ENCODE measurements around the gene ACSM6. TPM values are rescaled to one million over a fixed set of nuclear protein-coding genes. Genes with fewer than 3 reads are reported as not detected.
"Not testable (repeated sequence)": the region's sequence is repeated elsewhere in the genome, so short reads cannot be mapped to it uniquely, and the experiment has no call there.

Gene ACSM6
- total and polyA plus RNA-seq, 8 donors, result 0.13 to 7.5 (median 0.68) TPM; not detected in 3

DNA sequence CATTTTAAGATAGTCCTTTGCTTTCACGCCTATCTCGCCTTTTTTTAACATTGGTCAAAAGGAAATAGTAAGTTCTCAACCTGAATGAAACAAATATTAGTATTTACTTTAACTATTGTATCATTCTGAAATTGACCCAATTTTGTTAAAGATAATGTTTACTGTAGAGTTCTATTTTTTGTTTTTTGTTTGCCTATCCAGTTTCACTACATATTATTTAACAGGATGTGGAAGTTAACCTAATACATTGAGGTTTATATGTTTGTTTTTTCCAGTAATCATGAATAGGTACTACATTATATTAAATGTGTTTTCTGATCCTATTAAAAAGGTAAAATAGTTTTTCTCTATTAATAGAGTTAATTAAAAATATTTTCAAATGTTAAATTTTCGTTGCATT, 26.5 kb downstream of the ACSM6 start:
- Histone ChIP-seq H3K4me3 (no peak overlapping the region), H3K9me3 (no peaks in the 10 kb centered on the region), H3K36me3 (peaks cover 0 to 7% (median 0%) of the 10 kb centered on the region in 4 donors), H3K27me3 (no peaks in the 10 kb centered on the region), H3K27ac (no peak overlapping the region), H3K4me1 (no peaks in the 10 kb centered on the region)
- DNase-seq, result no peak
- TF ChIP-seq POLR2A (IDR thresholded peaks at IDR 0.05) (no peak), CTCF (IDR thresholded peaks at IDR 0.05) (no peak), EP300 (IDR thresholded peaks at IDR 0.05) (no peak), POLR2AphosphoS5 (IDR thresholded peaks at IDR 0.05) (no peak)
- intact Hi-C loops (cut with DNase I; ENCODE audit: low total_unique reads), result no loop called here
- WGBS, 5 donors, result 82 to 89% (median 86%) methylated on average over 3 of the region's 3 CpGs

- Histone ChIP-seq H3K4me1 (no peaks in the 10 kb centered on the region), H3K27ac (no peak overlapping the region), H3K27me3 (no peaks in the 10 kb centered on the region), H3K9me3 (no peaks in the 10 kb centered on the region), H3K4me3 (no peak overlapping the region), H3K36me3 (peaks cover 0 to 2% (median 0%) of the 10 kb centered on the region in 4 donors)
- no peak for TF ChIP-seq CTCF (IDR thresholded peaks at IDR 0.05)
- no peak for TF ChIP-seq POLR2AphosphoS5 (IDR thresholded peaks at IDR 0.05)
- TF ChIP-seq EP300 (IDR thresholded peaks at IDR 0.05), result no peak
- TF ChIP-seq POLR2A (IDR thresholded peaks at IDR 0.05), result no peak
- no peak for DNase-seq
- 73 to 89% (median 82%) methylated on average over 5 of the region's 5 CpGs for WGBS, 5 donors
- intact Hi-C loops (cut with DNase I; ENCODE audit: low total_unique reads), result no loop called here
These were observed 27.1 kb downstream of the ACSM6 start for GRCh38 chr10:95221124-95221523.

- no peaks in the 10 kb centered on the region for H3K27me3 ChIP-seq
- no peak overlapping the region for H3K4me3 ChIP-seq
- intact Hi-C loops (cut with DNase I; ENCODE audit: low total_unique reads), result no loop called here
- peaks cover 0 to 4% (median 0%) of the 10 kb centered on the region in 4 donors for H3K36me3 ChIP-seq
- H3K4me1 ChIP-seq, result peaks cover 0 to 2% (median 0%) of the 10 kb centered on the region in 4 donors
- H3K27ac ChIP-seq, result no peak overlapping the region
- 31 to 88% (median 68%) methylated on average over 2 of the region's 2 CpGs for WGBS, 5 donors
- TF ChIP-seq POLR2AphosphoS5 (IDR thresholded peaks at IDR 0.05) (no peak), POLR2A (IDR thresholded peaks at IDR 0.05) (no peak), CTCF (IDR thresholded peaks at IDR 0.05) (no peak), EP300 (IDR thresholded peaks at IDR 0.05) (no peak)
- H3K9me3 ChIP-seq, result no peaks in the 10 kb centered on the region
- no peak for DNase-seq
These were observed 31.1 kb downstream of the ACSM6 start for GRCh38 chr10:95225136-95225535.

DNA sequence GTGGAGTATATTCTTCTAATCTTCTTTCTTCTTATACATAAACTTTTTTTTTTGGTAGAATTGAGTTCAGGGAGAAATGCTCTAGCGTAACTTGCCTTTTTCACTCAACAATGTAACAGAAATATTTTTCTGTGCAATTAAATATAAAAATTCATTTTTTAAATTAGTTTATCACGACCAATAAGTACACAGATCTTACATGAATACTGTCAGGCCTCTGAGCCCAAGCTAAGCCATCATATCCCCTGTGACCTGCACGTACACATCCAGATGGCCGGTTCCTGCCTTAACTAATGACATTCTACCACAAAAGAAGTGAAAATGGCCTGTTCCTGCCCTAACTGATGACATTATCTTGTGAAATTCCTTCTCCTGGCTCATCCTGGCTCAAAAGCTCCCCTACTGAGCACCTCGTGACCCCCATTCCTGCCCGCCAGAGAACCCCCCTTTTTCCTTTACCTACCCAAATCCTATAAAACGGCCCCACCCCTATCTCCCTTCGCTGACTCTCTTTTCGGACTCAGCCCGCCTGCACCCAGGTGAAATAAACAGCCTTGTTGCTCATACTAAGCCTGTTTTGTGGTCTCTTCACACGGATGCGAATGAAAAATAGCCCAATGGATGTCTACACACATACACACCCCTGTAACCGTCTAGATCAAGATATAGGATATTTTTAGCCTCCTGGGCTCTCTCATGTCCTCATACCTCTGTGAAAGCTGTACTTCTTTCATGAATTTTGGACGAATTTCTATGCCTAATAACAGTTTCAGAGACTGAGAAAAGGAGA, 35.1 kb downstream of the ACSM6 start:
- H3K4me3 ChIP-seq; H3K9me3 ChIP-seq; H3K27ac ChIP-seq; H3K27me3 ChIP-seq; intact Hi-C loops (cut with DNase I; ENCODE audit: low total_unique reads); DNase-seq: not testable (repeated sequence)
- WGBS, 5 donors, result 85 to 88% (median 86%) methylated on average over 10 to 14 of the region's 14 CpGs
- Histone ChIP-seq H3K4me1 (peaks cover 0 to 13% (median 4%) of the 10 kb centered on the region in 4 donors), H3K36me3 (peaks cover 0 to 25% (median 14%) of the 10 kb centered on the region in 4 donors)

Measured in stomach (tissue), 9 donors.